ENCODE data around the gene HARS1.

DNA sequence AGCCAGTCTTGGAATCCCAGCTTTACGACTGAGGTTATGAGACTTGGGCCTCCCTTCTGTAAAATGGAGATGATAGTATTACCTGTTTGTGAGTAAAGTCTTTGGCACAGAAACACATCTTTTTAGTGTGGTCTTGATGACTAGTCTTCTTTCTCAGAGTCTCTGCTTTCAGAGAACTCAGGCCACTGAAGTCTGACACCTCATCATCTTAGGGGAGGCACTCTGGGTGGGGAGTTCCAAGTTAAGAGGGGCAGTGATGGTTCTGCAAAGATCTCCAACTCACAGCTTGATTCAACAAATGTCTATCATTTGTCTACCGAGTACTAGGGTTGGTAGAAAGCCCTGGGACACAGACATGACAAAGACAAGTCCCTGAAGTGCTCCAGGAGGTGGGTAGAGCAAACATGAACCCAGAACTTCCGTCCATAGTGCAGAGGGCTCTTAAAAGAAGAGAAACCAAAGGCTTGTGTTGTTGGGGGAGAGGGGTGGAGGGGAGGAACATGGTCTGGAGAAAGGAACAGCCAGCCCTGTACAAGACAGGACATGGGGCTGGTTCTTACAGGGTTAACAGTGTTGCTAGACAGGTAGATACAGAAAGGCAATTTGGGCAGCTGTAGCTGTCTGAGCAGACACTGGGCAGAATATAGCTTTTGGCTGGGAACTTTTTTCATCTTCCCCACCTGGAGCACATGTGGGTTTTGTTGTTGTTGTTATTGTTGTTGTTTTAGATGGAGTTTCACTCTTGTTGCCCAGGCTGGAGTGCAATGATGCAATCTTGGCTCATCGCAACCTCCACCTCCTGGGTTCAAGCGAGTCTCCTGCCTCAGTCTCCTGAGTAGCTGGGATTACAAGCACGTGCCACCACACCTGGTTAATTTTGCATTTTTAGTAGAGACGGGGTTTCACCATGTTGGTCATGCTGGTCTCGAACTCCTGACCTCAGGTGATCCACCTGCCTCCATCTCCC is 55.6 kb downstream of the HARS1 start:
- TF ChIP-seq CTCF (IDR thresholded peaks at IDR 0.05) (no peak), TCF7 (CRISPR knock-in tag; IDR thresholded peaks at IDR 0.05; ENCODE audit: low read depth) (no peak)
